ENCODE results near the gene PRKAG2.

PRKAG2 gene

GRCh38 chr7:151806204-151806603, 70.7 kb downstream of the PRKAG2 start:
- no peaks in the 10 kb centered on the region for H3K27me3 ChIP-seq
- H3K36me3 ChIP-seq = peaks cover 0 to 4% (median 0%) of the 10 kb centered on the region in 11 experiments; a peak in 1 of 22 replicates
- H3K9me3 ChIP-seq (replicated peaks in 1 of 11) = peaks cover 0 to 7% (median 0%) of the 10 kb centered on the region in 11 experiments; a peak in 1 of 22 replicates

GRCh38 chr7:151805191-151805590, 71.7 kb downstream of the PRKAG2 start:
- peaks cover 0 to 4% (median 0%) of the 10 kb centered on the region in 11 experiments; a peak in 1 of 22 replicates for H3K36me3 ChIP-seq
- H3K4me3 ChIP-seq = no peak overlapping the region
- H3K4me1 ChIP-seq = peaks cover 0 to 42% (median 9%) of the 10 kb centered on the region in 10 experiments; a peak in 15 of 20 replicates
- no peaks in the 10 kb centered on the region for H3K27me3 ChIP-seq
- TF ChIP-seq Cebpa-rat (IDR thresholded peaks at IDR 0.05) = no peak
- H3K4me2 ChIP-seq = peak overlapping the region in 2 of 11 experiments; percentile 64 to 65; a peak in 4 of 22 replicates
- no peak overlapping the region; a peak in 1 of 22 replicates for H3K27ac ChIP-seq
- H3K9ac ChIP-seq = no peak overlapping the region
- peaks cover 0 to 7% (median 0%) of the 10 kb centered on the region in 11 experiments; a peak in 1 of 22 replicates for H3K9me3 ChIP-seq (replicated peaks in 1 of 11)
- peaks cover 0 to 8% (median 0%) of the 10 kb centered on the region in 11 experiments; a peak in 1 of 22 replicates for H4K20me1 ChIP-seq

More at GRCh38 chr7:151806204-151806603, 70.7 kb downstream of the PRKAG2 start:
- Histone ChIP-seq H3K4me3 (no peak overlapping the region), H3K4me1 (peaks cover 0 to 42% (median 9%) of the 10 kb centered on the region in 10 experiments; a peak in 15 of 20 replicates), H3K27ac (peak overlapping the region in 1 of 11 experiments; percentile 35; a peak in 1 of 22 replicates), H3K9ac (no peak overlapping the region), H3K4me2 (peak overlapping the region in 3 of 11 experiments; percentile 53 to 65 (median 64); a peak in 7 of 22 replicates), H4K20me1 (peaks cover 0 to 11% (median 0%) of the 10 kb centered on the region in 11 experiments; a peak in 2 of 22 replicates)
- TF ChIP-seq Cebpa-rat (IDR thresholded peaks at IDR 0.05) = no peak

- Histone ChIP-seq H4K20me1 (peaks cover 0 to 4% (median 0%) of the 10 kb centered on the region in 11 experiments; a peak in 1 of 22 replicates), H3K9me3 (replicated peaks in 1 of 11) (peaks cover 0 to 7% (median 0%) of the 10 kb centered on the region in 11 experiments; a peak in 1 of 22 replicates), H3K36me3 (peaks cover 0 to 4% (median 0%) of the 10 kb centered on the region in 11 experiments; a peak in 1 of 22 replicates), H3K4me3 (no peak overlapping the region), H3K4me1 (peaks cover 0 to 42% (median 9%) of the 10 kb centered on the region in 10 experiments; a peak in 15 of 20 replicates), H3K9ac (no peak overlapping the region), H3K27me3 (no peaks in the 10 kb centered on the region), H3K4me2 (no peak overlapping the region; a peak in 1 of 22 replicates), H3K27ac (no peak overlapping the region)
- TF ChIP-seq Cebpa-rat (IDR thresholded peaks at IDR 0.05) = no peak
These were observed 72.2 kb downstream of the PRKAG2 start for GRCh38 chr7:151804756-151805155.

- H3K27me3 ChIP-seq = no peaks in the 10 kb centered on the region
- H3K9me3 ChIP-seq (replicated peaks in 1 of 11) = peaks cover 0 to 7% (median 0%) of the 10 kb centered on the region in 11 experiments; a peak in 1 of 22 replicates
- H3K4me2 ChIP-seq = no peak overlapping the region
- peaks cover 0 to 4% (median 0%) of the 10 kb centered on the region in 11 experiments; a peak in 1 of 22 replicates for H3K36me3 ChIP-seq
- no peak overlapping the region for H3K4me3 ChIP-seq
- TF ChIP-seq Cebpa-rat (IDR thresholded peaks at IDR 0.05) = no peak
- peaks cover 0 to 47% (median 12%) of the 10 kb centered on the region in 10 experiments; a peak in 15 of 20 replicates for H3K4me1 ChIP-seq
- H4K20me1 ChIP-seq = 0 out of 22 replicates have a peak, but pooled peaks cover 0 to 3% (median 0%) of the 10 kb centered on the region in 11 experiments
- no peak overlapping the region for H3K27ac ChIP-seq
- no peak overlapping the region for H3K9ac ChIP-seq
These were observed 73.1 kb downstream of the PRKAG2 start for GRCh38 chr7:151803841-151804240.

GRCh38 chr7:151802469-151802846, 74.5 kb downstream of the PRKAG2 start:
- H3K9ac ChIP-seq = no peak overlapping the region
- no peak for TF ChIP-seq Cebpa-rat (IDR thresholded peaks at IDR 0.05)
- no peaks in the 10 kb centered on the region for H3K27me3 ChIP-seq
- no peak overlapping the region for H3K4me3 ChIP-seq
- no peak overlapping the region for H3K27ac ChIP-seq
- peaks cover 0 to 4% (median 0%) of the 10 kb centered on the region in 11 experiments; a peak in 1 of 22 replicates for H3K36me3 ChIP-seq
- no peak overlapping the region for H3K4me2 ChIP-seq
- H4K20me1 ChIP-seq = no peaks in the 10 kb centered on the region
- peaks cover 0 to 7% (median 0%) of the 10 kb centered on the region in 11 experiments; a peak in 1 of 22 replicates for H3K9me3 ChIP-seq (replicated peaks in 1 of 11)
- H3K4me1 ChIP-seq = peaks cover 0 to 47% (median 10%) of the 10 kb centered on the region in 10 experiments; a peak in 13 of 20 replicates

- TF ChIP-seq Cebpa-rat (IDR thresholded peaks at IDR 0.05) = no peak
- peaks cover 0 to 4% (median 0%) of the 10 kb centered on the region in 11 experiments; a peak in 1 of 22 replicates for H3K36me3 ChIP-seq
- peaks cover 0 to 7% (median 0%) of the 10 kb centered on the region in 11 experiments; a peak in 1 of 22 replicates for H3K9me3 ChIP-seq (replicated peaks in 1 of 11)
- no peaks in the 10 kb centered on the region for H3K27me3 ChIP-seq
- H3K4me3 ChIP-seq = no peak overlapping the region
- no peak overlapping the region for H3K9ac ChIP-seq
- no peaks in the 10 kb centered on the region for H4K20me1 ChIP-seq
- H3K4me1 ChIP-seq = peaks cover 0 to 47% (median 8%) of the 10 kb centered on the region in 10 experiments; a peak in 11 of 20 replicates
- no peak overlapping the region for H3K27ac ChIP-seq
- no peak overlapping the region for H3K4me2 ChIP-seq
These were observed 75.0 kb downstream of the PRKAG2 start for GRCh38 chr7:151801782-151802468.

GRCh38 chr7:151801291-151801690, 75.6 kb downstream of the PRKAG2 start:
- H3K4me3 ChIP-seq = no peak overlapping the region
- no peaks in the 10 kb centered on the region for H4K20me1 ChIP-seq
- H3K9ac ChIP-seq = no peak overlapping the region
- no peak overlapping the region for H3K27ac ChIP-seq
- H3K27me3 ChIP-seq = no peaks in the 10 kb centered on the region
- H3K9me3 ChIP-seq (replicated peaks in 1 of 11) = peaks cover 0 to 7% (median 0%) of the 10 kb centered on the region in 11 experiments; a peak in 1 of 22 replicates
- H3K4me2 ChIP-seq = no peak overlapping the region
- H3K36me3 ChIP-seq = peaks cover 0 to 4% (median 0%) of the 10 kb centered on the region in 11 experiments; a peak in 1 of 22 replicates
- peaks cover 0 to 47% (median 8%) of the 10 kb centered on the region in 10 experiments; a peak in 11 of 20 replicates for H3K4me1 ChIP-seq
- TF ChIP-seq Cebpa-rat (IDR thresholded peaks at IDR 0.05) = no peak

GRCh38 chr7:151800861-151801260, 76.1 kb downstream of the PRKAG2 start:
- Histone ChIP-seq H3K4me3 (no peak overlapping the region), H3K27ac (no peak overlapping the region), H4K20me1 (no peaks in the 10 kb centered on the region), H3K27me3 (no peaks in the 10 kb centered on the region), H3K9me3 (replicated peaks in 1 of 11) (peaks cover 0 to 7% (median 0%) of the 10 kb centered on the region in 11 experiments; a peak in 1 of 22 replicates), H3K9ac (no peak overlapping the region), H3K4me2 (no peak overlapping the region), H3K36me3 (peaks cover 0 to 4% (median 0%) of the 10 kb centered on the region in 11 experiments; a peak in 1 of 22 replicates), H3K4me1 (peaks cover 0 to 47% (median 8%) of the 10 kb centered on the region in 10 experiments; a peak in 10 of 20 replicates)
- no peak for TF ChIP-seq Cebpa-rat (IDR thresholded peaks at IDR 0.05)

GRCh38 chr7:151800391-151800790, 76.5 kb downstream of the PRKAG2 start:
- H3K36me3 ChIP-seq = peaks cover 0 to 4% (median 0%) of the 10 kb centered on the region in 11 experiments; a peak in 1 of 22 replicates
- H3K9me3 ChIP-seq (replicated peaks in 1 of 11) = peaks cover 0 to 7% (median 0%) of the 10 kb centered on the region in 11 experiments; a peak in 1 of 22 replicates
- no peak for TF ChIP-seq Cebpa-rat (IDR thresholded peaks at IDR 0.05)
- peaks cover 0 to 45% (median 8%) of the 10 kb centered on the region in 10 experiments; a peak in 10 of 20 replicates for H3K4me1 ChIP-seq
- no peaks in the 10 kb centered on the region; a peak in 1 of 22 replicates for H4K20me1 ChIP-seq
- no peak overlapping the region for H3K4me2 ChIP-seq
- H3K9ac ChIP-seq = no peak overlapping the region
- H3K4me3 ChIP-seq = no peak overlapping the region
- no peak overlapping the region for H3K27ac ChIP-seq
- H3K27me3 ChIP-seq = no peaks in the 10 kb centered on the region

Data from BLaER1 treated with 17β-estradiol and CSF1 and Interleukin-3, amounts not matched to agents 10 nM and 100 nM (cell line).